SIG-M5 (cell line): ENCODE data around the gene RICTOR.
"Not testable (repeated sequence)": the region's sequence is repeated elsewhere in the genome, so short reads cannot be mapped to it uniquely, and the experiment has no call there.

ENCODE experiments used
- DNase-seq: peaks from one replicate; lab custom pipeline; 2025; lab: John Stamatoyannopoulos, UW

The RICTOR gene

GRCh38 chr5:39013938-39014337, 60.3 kb downstream of the RICTOR start:
- no peak for DNase-seq

GRCh38 chr5:39010958-39011357, 63.2 kb downstream of the RICTOR start:
- not testable (repeated sequence) for DNase-seq

DNA sequence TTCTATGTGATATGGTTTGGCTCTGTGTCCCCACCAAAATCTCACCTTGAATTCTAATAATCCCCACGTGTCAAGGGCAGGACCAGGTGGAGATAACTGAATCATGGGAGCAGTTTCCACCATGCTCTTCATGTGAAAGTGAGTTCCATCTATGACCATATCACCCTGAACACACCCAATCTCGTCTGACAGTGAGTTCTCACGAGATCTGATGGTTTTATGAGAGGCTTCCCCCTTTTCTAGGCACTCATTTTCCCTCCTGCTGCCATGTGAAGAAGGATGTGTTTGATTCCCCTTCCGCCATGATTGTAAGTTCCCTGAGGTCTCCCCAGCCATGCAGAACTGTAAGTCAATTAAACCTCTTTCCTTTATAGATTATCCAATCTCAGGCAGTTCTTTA, 64.2 kb downstream of the RICTOR start:
- DNase-seq = no peak

GRCh38 chr5:39009280-39009679, 64.9 kb downstream of the RICTOR start:
- DNase-seq = no peak

DNA sequence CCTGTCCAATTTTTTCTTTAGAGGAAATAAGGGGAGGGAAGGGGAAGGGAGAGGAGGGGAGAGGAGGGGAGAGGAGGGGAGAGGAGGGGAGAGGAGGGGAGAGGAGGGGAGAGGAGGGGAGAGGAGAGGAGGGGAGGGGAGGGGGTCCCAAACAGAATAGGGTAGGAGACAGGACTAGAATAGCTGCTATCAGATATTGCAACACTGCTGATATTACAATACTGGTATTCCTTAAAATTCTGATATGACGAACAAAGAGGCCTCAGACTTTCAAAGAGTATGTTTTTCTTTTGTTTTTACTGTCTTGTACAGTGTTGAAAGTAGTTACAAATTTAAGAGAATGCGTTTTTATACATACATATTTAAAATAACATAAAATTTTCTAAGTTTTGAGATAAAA, 67.5 kb downstream of the RICTOR start:
- DNase-seq = no peak

- DNase-seq = no peak
Observed at GRCh38 chr5:39005566-39006232, 68.5 kb downstream of the RICTOR start.

- DNase-seq = no peak
Observed at GRCh38 chr5:39001683-39002082, 72.5 kb downstream of the RICTOR start.

DNA sequence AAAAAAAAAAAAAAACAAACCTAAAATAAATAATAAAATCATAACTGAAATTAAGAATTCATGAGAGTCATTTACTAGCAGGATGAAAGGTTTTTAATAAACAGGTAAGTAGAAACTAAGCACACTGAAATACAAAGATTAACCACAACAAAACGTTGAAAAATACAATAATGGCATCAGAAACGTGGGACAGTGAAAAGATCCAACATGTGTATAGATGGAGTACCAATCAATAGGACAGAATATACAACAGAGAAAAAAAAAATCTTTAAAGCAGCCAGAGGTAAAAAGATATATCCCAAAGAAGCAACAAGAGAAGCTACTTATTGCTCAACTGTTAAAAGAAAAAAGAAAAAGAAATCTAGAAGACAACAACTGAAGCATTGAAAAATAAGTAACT, 75.2 kb downstream of the RICTOR start:
- DNase-seq = no peak

DNA sequence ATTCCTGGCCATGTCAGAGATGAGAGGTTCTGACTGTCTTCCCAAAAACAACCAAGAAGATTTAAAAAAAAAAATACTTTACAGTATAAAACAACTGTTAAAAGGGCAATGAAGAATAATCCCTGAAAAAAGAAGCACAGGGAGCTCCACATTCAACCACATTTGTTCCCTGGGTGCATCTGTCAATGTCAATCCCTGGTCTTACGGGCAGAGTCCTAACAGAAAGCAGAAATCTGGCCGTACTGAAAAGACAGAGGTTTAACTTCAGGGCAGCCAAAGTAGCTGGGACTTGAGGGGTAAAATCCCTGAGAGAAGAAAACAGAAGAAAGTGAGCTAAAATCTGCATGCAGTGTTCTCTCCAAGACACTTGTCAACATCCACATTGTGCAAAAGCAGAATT, 76.6 kb downstream of the RICTOR start:
- DNase-seq = no peak

GRCh38 chr5:38996123-38996522, 78.1 kb downstream of the RICTOR start:
- no peak for DNase-seq

DNA sequence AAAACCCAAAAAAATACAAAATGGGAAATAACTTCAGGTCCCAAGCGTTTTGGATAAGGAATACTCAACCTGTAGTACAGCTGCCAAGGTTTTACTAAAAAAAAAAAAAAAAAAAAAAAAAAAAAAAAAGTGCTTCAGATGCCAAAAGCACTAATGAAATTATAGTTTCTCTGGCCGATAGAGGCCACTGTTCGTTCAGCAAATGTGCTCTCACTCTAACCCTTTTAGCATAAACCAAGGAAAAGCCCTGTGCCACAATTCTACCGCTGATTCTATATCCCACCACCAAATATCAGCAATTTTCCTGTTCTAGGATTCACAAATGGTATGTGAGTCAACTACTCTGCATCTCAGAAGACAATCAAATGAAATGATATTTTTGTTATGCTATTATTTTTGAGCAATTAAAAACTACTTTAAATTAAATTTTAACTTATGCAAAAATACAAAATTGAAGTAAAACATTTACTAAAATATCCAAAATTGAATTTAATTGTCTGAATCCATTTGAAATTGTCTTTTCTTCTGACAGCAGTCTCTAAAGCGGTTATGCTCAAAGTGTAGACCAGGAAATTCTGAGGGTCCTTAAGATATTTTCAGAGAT, 79.8 kb downstream of the RICTOR start:
- no peak for DNase-seq

DNA sequence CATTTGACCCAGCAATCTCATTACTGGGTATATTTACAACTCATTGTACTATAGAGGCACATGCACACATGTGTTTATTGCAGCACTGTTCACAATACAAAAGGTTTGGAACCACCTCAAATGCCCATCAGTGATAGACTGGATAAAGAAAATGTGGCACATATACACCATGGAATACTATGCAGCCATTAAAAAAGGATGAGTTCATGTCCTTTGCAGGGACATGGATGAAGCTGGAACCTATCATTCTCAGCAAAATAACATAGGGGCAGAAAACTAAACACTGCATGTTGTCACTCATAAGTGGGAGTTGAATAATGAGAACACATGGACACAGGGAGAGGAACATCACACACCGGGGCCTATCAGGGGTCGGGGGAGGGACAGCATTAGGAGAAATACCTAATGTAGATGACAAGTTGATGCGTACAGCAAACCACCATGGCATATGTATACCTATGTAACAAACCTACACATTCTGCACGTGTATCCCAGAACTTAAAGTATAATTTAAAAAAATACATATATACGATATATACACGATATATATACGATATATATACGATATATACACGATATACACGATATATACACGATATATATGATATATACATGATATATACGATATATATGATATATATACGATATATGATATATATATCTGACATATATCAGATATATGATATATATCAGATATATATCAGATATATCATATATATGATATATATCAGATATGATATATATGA, 84.1 kb downstream of the RICTOR start:
- not testable (repeated sequence) for DNase-seq

DNA sequence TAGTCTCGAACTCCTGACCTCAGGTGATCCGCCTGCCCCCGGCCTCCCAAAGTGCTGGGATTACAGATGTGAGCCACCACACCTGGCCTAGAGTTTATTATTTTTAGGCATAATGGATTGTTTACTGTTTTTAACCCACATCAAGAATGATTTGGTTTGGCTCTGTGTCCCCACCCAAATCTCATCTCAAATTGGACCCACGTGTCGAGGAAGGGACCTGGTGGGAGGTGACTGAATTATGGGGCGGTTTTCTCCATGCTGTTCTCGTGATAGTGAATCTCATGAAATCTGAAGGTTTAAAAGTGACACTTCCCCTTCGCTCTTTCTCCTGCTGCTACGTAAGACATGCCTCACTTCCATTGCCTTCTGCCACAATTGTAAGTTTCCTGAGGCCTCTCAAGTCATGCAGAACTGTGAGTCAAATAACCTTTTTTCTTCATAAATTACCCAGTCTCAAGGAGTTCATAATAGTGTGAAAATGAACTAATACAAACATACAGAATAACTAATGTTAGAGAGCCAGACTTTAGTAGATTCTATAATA, 88.2 kb downstream of the RICTOR start:
- DNase-seq = no peak

DNA sequence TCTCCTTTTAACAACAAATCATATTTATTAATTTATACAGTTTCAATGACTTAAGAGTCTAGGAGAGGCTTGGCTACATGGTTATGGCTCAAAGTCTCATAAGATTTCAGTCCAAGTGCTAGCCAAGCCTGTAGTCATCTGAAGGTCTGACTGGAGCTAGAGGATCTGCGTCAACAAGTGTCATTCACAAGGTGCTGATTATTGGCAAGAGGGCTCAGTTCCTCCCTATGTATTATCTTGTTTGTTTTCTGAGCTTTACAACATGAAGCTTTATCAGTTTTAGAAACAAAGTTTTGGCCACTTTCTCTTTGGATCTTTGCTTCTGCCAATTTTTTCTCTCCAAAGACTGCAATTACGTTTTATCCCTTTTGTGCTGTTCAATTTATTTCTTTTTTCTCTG, 94.7 kb downstream of the RICTOR start:
- no peak for DNase-seq

DNA sequence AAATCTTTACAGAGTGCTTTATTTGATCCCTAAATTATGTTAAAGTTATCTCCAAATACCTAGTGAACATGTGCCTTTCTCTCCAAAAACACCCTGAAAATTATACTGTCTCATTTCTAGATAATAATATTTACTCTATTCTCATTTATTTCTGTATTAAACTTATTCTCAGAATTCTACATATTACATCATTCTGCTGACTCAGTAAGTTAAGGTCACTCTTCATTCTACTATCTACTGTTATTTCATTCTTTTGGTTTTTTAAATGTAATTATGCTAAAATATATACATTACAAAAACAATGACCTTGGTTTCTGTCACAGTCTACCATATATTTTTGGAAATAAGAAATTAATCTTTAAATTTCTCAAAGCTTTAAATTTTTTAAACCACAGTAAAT, 96.2 kb downstream of the RICTOR start:
- DNase-seq = no peak

DNA sequence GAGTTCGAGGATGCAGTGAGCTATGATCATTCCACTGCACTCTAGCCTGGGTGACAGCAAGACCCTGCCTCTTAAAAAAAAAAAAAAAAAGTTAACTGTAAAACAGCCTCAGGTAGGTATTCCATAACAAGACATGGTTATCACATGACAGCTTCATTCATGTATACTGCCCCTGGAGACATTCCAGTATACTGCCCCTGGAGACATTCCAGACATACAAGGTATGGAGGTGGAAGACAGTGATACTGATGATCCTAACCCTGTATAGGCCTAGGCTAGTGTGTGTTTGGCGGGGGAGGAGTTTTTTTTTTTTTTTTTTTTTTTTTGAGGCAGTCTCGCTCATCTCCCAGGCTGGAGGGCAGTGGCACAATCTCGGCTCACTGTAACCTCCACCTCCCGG, 105.5 kb downstream of the RICTOR start:
- no peak for DNase-seq

DNA sequence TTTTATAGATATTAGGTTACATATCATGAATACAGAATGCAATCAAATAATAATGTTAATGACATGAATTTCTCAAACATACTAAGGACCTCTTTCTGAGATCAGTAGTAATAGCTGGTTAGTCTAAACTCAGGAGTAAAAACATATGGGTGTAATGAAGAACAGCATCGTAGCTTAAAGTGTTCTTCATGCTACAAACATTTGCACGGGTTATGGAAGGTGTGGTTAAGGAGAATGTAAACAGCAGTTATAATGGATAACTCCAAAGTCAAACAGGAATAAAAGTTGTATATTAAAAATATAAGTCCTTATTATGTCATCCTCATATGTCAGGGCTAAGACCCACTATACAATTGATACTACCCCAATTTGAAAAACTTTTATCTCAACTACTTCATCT, 112.5 kb downstream of the RICTOR start:
- DNase-seq = no peak

GRCh38 chr5:38953426-38954012, 120.7 kb downstream of the RICTOR start:
- DNase-seq = no peak

DNA sequence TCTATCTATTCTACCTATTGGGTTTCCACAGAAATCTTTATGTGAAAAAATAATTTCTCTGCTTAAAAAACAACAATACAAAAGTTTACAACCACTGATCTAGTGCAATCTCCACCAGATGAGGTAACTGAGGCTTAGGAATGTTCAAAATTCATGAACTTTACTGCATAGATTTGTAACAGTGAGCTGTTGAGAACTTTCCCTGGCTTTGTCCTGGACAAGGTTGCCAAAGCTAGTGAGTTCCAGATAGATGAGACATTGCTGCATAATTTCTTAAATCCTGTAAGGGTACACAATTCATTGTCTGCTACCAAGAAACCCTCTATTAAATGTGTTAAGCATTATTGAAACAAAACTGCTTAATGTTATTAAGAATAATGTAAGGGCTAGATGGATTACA, 125.7 kb downstream of the RICTOR start:
- DNase-seq = no peak

- DNase-seq = no peak
Observed at GRCh38 chr5:38944282-38944681, 129.9 kb downstream of the RICTOR start.

- no peak for DNase-seq
Observed at GRCh38 chr5:38941912-38942311, 132.3 kb downstream of the RICTOR start.

DNA sequence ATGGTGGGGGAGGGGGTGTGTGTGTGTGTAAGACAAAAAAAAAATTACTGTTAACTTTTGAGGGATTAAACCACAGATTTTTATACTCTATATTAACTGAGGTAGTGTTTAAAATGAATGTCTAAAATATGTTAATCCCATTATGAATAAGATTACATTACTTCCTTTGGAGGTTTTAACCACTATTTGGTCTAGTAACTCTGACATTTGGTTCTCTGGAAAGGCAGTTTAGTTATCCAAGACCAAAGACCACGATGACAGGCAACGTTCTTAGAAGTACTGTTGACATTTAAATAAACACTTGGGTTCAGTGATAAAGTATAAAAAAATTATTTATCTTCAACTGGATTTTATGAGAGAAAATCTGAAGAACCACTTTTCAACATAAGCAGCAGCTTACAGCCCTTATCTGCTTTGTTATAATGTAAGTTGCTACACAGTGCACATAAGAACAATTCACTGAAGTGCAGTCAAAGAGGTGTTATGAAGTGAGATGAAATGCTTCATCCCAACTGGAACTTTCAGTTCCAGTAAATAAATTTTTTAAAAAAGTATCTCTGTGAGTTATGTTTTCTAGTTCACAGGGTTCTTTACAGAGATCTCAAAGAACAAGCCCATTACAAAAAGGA, 133.9 kb downstream of the RICTOR start:
- no peak for DNase-seq
